ENCODE results near the gene MPRIP.

MPRIP gene

DNA sequence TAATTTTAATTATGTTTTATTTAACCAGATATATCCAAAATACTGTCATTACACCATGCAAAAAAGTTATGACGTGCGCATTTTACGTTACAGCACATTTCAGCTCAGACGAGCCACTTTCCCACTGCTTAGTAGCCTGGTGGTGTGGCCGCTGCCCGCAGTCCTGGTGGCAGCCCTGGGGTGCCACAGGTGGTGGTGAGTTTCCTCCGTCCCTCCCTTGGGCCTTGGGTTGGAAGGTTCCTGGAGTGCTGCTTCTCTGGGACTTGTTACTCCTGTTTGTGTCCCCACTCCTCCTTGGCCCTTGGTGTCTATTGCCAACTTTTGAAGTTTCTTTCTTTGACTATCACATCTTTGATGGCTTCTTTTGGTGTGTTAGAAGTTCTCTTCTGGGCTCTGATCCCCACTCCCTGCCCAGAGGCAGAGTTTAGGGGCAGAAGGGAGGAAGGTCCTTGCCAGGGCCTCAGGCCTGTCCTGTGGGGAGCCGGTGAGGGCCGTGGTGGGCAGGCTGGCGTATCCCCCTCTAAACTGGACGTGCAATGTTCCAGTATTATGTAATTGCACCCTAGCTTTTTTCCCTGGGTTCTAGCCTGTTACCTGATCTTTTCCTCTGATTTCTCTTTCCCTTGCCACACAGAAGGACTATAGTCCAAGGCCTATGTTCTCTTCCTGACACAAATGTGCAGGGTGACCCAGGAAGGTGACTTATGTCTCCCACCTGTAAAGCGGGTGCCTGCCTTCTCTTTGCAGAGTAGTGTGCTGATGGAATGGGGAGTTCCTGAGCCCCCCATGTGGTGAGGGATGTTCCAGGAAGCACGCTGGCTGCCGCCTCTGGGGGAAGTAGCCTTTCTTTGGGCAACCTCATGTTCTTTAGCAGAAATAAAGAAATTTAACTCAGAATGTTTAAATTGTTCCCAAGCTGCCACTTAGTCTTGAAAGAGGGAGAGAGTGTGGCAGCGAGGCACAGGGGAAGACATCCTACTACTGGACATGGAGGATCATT, 8.4 kb downstream of the MPRIP start:
- DNase-seq (ENCODE audit: low spot score), result no peak

GRCh38 chr17:17051380-17051779, 9.1 kb downstream of the MPRIP start:
- DNase-seq (ENCODE audit: low spot score), result no peak

DNA sequence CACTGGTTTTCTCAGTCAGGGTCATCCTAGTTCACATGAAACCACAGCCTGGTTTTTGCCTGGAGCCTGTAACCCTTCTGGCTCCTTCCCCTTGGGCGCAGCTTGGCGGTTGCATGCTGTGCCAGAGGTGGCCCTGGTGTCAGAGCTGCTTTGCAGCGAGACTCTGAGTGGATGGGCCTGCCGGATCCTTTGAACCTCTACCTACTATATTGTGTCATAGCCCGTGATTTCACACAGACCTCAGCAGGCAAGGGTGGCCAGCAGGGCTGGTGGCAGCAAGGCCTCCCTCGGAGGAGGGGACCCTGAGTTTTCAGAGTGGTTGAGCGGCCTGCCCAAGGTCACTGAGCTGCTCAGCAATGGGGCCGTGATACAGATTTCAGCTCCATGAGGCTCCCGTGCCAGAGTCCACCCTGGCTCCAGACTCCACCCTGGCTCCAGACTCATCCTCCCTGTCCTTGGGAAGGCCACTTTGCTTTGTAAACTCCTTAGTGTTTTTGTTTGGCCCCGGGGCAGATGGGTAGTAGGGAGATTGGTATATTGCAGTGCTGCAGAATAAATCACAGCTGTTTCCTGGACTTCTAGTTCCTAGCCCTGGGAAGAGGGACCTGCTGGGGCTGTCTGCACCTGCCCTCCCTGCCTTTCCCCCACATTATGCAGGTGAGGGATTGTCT, 9.7 kb downstream of the MPRIP start:
- no peak for DNase-seq (ENCODE audit: low spot score)

- no peak for DNase-seq (ENCODE audit: low spot score)
Measured at GRCh38 chr17:17052462-17053221, 10.4 kb downstream of the MPRIP start.

DNA sequence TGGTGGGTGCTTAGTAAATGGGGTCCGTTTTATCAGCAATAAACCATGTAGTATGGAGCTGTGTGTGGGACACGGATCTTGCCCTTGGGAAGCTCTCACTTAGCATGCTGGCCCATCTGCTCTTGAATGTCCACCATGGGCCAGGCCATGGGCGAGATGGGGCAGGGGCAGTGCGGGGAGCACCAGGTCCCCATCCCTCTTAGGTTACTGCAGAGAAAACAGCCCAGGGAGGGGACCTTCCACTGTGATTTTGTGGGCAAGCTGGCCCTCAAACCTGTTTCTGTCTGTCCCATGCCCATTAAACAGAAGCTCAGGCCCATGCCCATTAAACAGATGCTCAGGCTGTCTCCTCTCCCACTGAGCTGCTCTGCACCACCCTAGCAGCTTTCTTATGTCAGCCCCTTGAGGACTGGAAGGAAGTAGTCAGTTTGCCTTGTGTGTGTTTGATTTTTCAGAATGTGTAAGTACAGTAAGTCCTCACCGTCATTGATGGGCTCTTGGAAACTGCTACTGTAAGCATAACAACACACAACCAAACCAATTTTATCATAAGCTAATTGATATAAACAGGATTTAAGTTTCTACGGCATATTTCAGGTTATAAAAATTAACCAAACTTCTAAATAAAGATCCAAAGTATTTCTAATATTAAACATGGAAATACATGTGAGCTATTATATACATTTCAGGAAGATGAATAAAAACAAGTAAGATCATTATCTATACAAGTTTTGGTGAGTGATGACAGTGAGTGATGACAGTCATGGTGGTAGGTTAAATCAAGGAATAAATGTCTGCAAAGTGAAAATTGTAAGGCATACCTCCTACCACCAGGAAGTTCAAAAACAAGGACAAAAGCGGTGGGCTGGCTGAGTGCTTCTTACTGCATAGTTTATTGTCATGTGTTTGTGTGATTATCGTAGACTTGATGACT, 11.5 kb downstream of the MPRIP start:
- DNase-seq (ENCODE audit: low spot score), result no peak

DNA sequence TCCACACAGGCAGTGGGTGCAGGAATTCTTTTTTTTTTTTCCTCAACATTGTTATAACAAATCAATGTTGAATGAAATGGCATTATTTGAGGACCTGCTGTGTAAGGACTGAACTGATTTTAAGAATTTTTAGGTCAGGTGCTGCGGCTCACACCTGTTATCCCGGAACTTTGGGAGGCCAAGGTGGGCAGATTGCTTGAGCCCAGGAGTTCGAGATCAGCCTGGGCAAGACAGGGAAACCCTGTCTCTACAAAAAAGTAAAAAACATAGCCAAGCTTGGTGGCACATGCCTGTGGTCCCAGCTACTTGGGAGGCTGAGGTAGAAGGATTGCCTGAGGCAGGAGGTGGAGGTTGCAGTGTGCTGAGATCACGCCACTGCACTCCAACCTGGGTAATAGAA, 12.4 kb downstream of the MPRIP start:
- DNase-seq (ENCODE audit: low spot score), result no peak

GRCh38 chr17:17055286-17056155, 13.3 kb downstream of the MPRIP start:
- no peak for DNase-seq (ENCODE audit: low spot score)

- no peak for DNase-seq (ENCODE audit: low spot score)
Measured at GRCh38 chr17:17056156-17056539, 13.9 kb downstream of the MPRIP start.

GRCh38 chr17:17057057-17057551, 14.8 kb downstream of the MPRIP start:
- no peak for DNase-seq (ENCODE audit: low spot score)

DNA sequence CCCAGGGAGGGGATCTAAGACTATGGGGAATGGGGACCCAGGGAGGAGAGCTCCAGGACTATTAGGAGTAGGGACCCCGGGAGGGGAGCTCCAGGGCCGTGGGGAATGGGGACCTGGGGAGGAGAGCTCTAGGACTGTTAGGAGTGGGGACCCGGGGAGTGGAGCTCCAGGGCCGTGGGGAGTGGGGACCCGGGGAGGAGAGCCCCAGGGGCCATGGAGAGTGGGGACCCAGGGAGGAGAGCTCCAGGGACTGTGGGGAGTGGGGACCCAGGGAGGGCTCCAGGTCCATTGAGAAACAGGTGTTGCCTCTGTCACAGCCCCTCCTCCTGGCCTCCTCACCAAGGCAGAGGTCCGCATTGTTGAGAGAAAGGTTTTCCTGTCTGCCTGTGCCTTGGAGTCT, 16.0 kb downstream of the MPRIP start:
- DNase-seq (ENCODE audit: low spot score), result no peak

- no peak for DNase-seq (ENCODE audit: low spot score)
Measured at GRCh38 chr17:17059301-17059890, 17.1 kb downstream of the MPRIP start.

- DNase-seq (ENCODE audit: low spot score), result no peak
Measured at GRCh38 chr17:17060001-17060922, 18.0 kb downstream of the MPRIP start.

DNA sequence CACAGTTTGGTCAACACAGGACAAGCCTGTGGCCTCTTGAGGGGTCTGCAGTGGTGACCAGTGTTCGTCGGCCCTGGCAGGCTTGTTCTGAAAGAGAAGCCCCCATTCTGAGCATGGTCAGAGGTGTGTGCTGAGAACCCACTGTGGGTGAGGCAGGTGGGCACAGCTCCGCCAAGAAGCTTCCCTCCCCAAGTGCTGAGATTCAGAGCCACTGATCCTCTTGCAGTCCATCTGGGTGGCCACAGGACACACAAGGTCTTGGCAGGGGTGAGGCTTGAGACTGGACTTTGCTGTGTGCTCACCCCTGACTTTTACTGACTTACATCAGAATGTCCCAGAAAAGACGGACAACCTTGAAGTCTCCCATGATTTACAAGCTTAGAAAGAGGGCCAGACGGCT, 18.7 kb downstream of the MPRIP start:
- no peak for DNase-seq (ENCODE audit: low spot score)

- DNase-seq (ENCODE audit: low spot score), result no peak
Measured at GRCh38 chr17:17061516-17061915, 19.3 kb downstream of the MPRIP start.

- no peak for DNase-seq (ENCODE audit: low spot score)
Measured at GRCh38 chr17:17062356-17062755, 20.1 kb downstream of the MPRIP start.

DNA sequence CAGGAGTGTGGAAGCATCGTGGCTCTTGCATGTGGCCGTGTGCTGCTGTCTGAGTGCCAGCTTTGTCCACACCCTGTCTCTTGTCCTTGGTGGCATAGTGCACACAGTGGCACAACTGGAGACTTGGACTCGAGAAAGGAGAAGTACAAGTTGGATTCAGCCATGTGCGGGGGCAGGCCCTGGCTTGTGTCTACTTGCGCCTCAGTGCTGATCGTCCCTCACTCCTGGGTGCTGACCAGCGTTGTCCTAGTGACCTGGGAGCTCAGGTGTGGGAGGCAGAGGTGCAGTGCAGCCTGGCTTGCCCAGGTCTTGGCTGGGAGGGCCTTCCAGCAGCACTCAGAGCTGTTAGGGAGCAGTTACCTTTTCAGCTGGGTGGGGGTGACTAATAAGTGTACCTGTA, 20.6 kb downstream of the MPRIP start:
- no peak for DNase-seq (ENCODE audit: low spot score)

- DNase-seq (ENCODE audit: low spot score), result peak; percentile 36
Measured at GRCh38 chr17:17063546-17064122, 21.4 kb downstream of the MPRIP start.

DNA sequence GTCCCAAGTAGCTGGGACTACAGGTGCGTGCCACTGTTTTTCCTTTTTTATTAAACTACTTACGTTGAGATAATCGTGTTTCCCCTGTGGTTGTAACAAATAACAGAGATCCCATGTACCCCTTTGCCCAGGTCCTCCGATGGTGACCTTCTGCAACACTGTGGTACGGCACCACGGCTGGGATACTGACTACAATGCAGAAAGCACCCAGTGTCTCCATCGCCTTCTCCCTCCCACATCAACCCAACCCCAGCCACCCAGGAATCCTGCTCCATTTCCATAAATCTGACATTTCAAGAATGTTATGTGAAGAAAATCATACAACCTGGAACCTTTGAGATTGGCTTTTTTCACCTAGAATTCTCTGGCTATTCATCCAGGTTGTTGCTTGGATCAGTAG, 22.1 kb downstream of the MPRIP start:
- DNase-seq (ENCODE audit: low spot score), result no peak
